Activated naive CD4-positive, alpha-beta T cell treated with anti-CD3 and anti-CD28 coated beads, Interleukin-2, amount 10 ng/mL, durations not matched to agents 7 days and 5 days (primary cell): ENCODE measurements around the gene MICAL3.

Source experiments
- CTCF ChIA-PET: fragments of 350-600 bp; sonication (Branson Sonifier 250); formaldehyde crosslinking; loops from one replicate; lab custom pipeline; 2021; ENCODE audit warnings: antibody characterized with exemption; lab: Charles Lee
- DNase-seq: peaks from one replicate; pipeline ENCODE4 v3.0.0-alpha.2; 2020
- H3K27ac Mint-ChIP-seq: one replicate; pipeline ENCODE4 v1.8.0; 2021; ENCODE audit warnings: mild to moderate bottlenecking, moderate library complexity, mixed read lengths
- H3K27me3 Mint-ChIP-seq: one replicate; pipeline ENCODE4 v1.8.0; 2021; ENCODE audit warnings: mild to moderate bottlenecking, mixed read lengths
- H3K36me3 Mint-ChIP-seq: one replicate; pipeline ENCODE4 v1.8.0; 2021; ENCODE audit warnings: mixed read lengths
- H3K4me1 Mint-ChIP-seq: one replicate; pipeline ENCODE4 v1.8.0; 2021; ENCODE audit warnings: mixed read lengths
- H3K4me3 Mint-ChIP-seq: one replicate; pipeline ENCODE4 v1.8.0; 2021; ENCODE audit warnings: mild to moderate bottlenecking, moderate library complexity, mixed read lengths
- H3K9me3 Mint-ChIP-seq: one replicate; pipeline ENCODE4 v1.8.0; 2021; ENCODE audit warnings: mixed read lengths

Gene MICAL3

DNA sequence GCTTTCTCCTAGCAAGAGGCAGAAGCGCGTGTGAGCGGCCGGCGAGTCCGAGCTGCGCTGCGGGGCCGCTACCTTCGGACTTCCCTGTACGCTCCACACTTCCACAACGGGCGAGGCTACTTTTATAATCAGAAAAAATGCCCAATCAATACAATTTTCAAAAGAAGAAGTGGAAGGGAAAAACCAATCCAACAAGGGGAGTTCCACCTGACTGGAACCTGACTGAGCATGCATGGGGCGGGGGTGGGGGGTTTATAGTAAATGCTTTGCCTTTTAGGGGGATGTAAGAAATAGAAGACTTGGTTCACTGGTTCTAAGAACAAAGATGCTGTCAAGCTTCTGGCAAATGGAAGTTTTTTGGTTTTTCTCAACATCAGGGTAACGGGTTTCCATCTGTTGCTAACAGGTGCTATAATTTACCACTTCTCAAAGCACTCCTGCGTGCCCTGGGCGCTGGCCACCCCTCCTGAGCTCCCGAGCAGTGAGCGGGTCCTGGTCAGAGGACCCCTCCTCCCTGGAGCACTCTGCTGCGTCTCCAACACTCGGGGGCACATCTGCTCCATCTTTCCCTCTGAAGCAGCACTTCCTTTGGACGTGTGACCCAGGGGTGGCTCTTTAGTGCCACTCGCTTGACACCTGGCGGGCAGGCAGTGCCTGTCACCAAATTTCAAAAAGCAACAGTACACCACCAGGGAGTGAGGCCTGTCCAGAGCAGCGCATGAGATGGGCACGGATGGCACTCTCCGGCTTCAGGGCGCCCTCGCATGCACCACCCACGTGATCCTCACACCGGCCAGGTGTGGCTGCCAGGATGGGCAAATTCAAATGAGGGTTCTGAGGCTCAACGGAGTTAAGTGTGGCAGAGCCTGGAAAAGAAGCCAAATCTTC is 228.5 kb downstream of the MICAL3 start:
- Mint-ChIP-seq H3K4me1 (peaks cover 8% of the 10 kb centered on the region), H3K27me3 (no peaks in the 10 kb centered on the region), H3K27ac (no peak overlapping the region), H3K4me3 (no peak overlapping the region), H3K9me3 (no peaks in the 10 kb centered on the region), H3K36me3 (no peaks in the 10 kb centered on the region)
- CTCF ChIA-PET, result no interaction called here
- no peak for DNase-seq

DNA sequence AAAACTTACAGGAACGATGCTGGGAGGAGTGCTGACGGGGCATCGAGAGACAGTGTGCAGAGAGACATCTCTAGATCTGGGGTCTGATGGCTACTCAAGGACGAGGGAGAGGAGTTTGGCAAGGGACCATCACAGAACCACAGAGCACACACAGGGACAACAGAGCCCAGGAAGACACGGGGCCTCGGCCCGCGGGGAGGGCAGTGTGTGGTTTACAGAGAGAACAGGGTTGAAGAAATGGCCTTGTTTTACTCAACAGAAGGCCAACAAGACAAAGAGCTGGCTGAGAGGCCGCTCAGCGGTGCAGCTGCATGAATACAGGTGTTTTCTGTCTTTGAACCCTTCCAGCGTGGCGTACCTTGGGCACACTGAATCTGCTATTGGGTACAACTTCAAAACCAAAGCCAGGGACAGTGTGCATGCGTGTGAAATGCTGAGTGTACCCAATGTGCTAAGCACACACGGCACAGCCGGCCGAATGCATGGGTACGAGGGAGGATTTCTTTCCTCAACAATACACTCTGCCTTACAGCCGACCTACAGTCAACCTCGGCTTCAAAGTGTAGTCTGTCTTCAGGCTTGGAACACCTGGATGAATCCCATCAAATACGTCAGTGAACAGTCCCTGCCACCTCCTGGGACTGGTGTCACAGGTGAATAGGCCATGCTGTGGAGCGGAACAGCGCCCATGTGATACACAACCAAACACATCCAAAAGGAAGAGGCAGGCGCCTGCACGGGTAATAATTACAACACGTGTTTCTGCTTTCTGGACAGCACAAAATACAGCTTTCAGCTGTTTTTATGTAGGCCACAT is 229.4 kb downstream of the MICAL3 start:
- Mint-ChIP-seq H3K4me1 (peaks cover 8% of the 10 kb centered on the region), H3K36me3 (no peaks in the 10 kb centered on the region), H3K27ac (no peak overlapping the region), H3K27me3 (no peaks in the 10 kb centered on the region), H3K9me3 (no peaks in the 10 kb centered on the region), H3K4me3 (no peak overlapping the region)
- DNase-seq, result no peak
- CTCF ChIA-PET, result no interaction called here

DNA sequence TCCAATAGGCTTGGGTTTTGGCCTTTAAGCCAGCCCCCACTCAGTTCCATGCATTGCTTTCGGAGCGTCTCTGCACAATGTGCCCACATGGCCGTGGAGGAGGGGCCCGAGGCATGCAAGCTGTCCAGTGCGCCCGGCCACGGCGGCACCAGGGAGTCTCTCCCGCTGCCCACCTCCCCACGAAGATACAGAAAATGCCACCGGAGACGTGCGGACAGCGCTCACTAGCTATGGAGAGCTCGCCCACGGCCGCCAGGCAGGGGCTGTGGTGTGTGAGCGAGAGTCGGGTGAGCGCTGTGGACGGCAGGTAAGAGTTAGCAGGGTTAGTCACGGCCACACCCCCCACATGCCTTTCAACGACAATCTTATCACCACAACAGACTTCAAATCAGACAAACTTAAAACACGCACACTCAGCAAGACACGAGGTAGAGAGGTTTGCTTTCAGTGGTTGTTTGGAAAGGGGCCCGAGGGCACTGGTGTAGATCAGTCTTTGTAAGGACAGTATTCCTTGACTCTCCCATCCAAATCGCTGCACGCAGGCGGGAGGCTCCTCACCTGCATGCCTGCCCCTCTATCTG is 231.4 kb downstream of the MICAL3 start:
- no peak for DNase-seq
- H3K36me3 Mint-ChIP-seq, result no peaks in the 10 kb centered on the region
- no peaks in the 10 kb centered on the region for H3K9me3 Mint-ChIP-seq
- no peak overlapping the region for H3K4me3 Mint-ChIP-seq
- CTCF ChIA-PET, result no interaction called here
- no peaks in the 10 kb centered on the region for H3K27me3 Mint-ChIP-seq
- H3K4me1 Mint-ChIP-seq, result peaks cover 1% of the 10 kb centered on the region
- no peak overlapping the region for H3K27ac Mint-ChIP-seq

DNA sequence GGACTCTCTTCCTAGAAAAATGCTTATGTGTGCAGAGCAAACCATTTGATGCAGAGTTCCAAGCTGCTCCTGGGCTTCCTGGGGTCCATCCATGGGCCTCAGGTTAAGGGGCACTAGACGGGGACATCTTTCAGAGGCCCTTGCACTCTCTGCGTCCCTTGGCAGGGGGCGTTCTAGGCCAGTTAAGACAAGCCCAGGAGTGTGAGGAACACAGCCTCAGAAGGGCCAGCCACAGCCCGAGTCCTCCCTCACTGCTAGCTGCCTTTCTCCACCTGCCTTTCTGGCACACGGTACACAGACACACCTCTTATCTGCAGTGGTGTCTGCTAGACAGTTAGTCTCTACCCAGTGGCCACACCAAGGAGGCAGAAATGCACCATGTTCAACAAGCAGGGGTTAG is 232.1 kb downstream of the MICAL3 start:
- no peak for DNase-seq
- H3K36me3 Mint-ChIP-seq, result no peaks in the 10 kb centered on the region
- no peak overlapping the region for H3K27ac Mint-ChIP-seq
- CTCF ChIA-PET, result no interaction called here
- no peaks in the 10 kb centered on the region for H3K9me3 Mint-ChIP-seq
- no peaks in the 10 kb centered on the region for H3K27me3 Mint-ChIP-seq
- no peak overlapping the region for H3K4me3 Mint-ChIP-seq
- H3K4me1 Mint-ChIP-seq, result no peaks in the 10 kb centered on the region

DNA sequence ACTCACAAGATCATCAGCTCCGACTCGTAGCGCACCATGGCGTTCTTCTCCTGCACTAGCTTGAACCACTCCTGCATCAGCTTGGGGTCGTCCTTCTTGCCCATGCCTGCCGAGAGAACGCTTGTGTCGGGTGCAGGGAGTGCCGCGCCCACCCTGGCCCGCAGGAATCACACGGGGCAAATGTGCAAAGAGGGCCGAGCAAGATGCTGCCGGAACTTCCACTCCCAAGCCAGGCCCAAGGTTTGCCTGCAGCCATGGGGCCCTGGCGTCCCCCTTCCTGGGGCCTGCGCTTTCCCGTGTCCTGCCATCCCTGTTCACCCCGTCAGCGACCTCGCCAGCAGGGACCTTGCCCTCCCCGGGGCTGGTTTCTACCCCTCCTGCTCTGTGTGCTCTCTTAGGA is 233.2 kb downstream of the MICAL3 start:
- DNase-seq, result no peak
- Mint-ChIP-seq H3K27ac (no peak overlapping the region), H3K4me1 (peaks cover 4% of the 10 kb centered on the region), H3K27me3 (no peaks in the 10 kb centered on the region), H3K36me3 (no peaks in the 10 kb centered on the region), H3K9me3 (no peaks in the 10 kb centered on the region), H3K4me3 (no peak overlapping the region)
- CTCF ChIA-PET, result no interaction called here

DNA sequence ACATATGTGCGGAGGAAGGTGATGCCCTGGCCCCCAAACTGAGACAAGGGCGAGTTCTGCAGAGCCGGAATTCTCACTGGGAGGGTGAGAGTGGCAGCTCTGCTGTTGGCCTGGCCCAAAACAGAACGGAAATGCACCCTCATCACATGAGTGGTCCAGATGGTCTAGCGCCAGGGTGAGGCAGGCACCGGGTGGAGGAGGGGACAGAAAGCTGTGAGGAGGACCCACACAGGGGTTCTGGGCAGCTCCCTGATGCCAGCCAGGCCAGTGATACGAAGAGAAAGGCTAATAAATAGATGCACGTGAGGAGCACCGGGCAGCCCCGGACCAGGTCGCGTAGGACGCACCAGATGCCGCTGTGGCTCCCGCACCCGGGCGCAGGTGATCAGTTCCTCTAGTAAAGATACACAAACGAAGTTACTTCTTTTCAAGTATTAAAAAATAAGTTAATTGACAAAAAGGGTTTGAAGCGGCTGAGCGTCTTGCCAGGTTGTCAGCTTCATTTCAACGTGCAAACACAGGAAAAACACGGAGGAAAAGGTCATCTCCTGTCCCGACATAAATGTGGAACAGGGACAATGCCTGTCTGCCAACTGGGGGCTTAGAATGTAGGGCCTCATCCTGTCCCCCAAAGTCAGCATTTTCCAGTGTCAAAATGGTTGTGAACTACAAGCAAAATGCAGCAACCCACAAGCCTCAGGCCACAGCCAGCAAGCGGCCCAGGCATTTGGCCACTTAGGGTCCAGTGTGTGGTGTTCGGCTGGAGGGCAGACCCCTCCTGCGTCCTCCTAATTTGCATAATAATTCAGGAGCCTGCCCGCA is 234.8 kb downstream of the MICAL3 start:
- Mint-ChIP-seq H3K9me3 (no peaks in the 10 kb centered on the region), H3K4me3 (no peak overlapping the region), H3K4me1 (peaks cover 4% of the 10 kb centered on the region), H3K27ac (no peak overlapping the region), H3K36me3 (no peaks in the 10 kb centered on the region), H3K27me3 (no peaks in the 10 kb centered on the region)
- no peak for DNase-seq
- CTCF ChIA-PET, result interaction anchor here (0.6 kb wide), 1 partner anchor 819 kb away, joined by 3 read pairs; no protein-coding TSS in a partner anchor

DNA sequence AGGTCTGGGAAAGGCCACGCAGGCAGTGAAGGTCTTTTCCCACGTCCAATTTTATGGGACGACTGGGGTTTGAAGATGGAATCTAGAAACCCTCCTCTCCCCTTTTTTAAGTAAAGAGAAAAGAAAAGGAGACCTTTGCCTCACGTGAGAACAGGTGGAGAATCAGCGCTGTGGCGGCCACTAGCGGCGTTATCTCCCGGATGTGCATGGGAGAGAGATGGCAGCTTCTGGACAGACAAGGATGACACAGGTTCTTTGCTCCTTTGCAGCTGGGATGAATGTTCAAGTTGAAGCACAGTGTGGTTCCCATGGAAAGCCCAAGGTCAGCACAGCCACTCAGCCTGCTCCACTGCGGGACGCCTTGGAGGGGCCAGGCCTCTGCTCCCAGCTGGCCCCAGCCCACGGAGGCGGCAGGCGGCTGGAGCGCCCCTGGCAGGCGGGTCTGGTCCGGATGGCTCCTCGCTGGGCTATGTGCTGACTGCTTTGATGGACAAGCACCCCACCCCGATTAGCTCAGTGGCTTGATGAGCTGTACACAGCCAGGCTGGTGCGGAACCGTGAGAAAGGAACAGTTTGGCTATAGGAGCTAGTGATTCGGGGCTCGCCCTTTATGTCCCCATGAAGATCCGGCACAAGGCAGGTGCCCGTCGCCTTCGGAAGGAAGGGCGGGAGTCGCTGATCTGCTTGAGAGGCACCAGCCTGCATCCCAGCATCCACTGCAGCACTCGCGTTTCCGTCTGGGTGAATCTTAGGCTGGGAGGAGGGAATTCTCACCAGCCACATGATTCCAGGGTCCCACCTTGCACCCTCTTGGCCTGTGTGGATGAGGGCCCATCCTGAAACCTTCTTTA is 235.6 kb downstream of the MICAL3 start:
- no peak for DNase-seq
- Mint-ChIP-seq H3K27me3 (no peaks in the 10 kb centered on the region), H3K27ac (no peak overlapping the region), H3K4me3 (no peak overlapping the region), H3K36me3 (no peaks in the 10 kb centered on the region), H3K4me1 (peaks cover 4% of the 10 kb centered on the region), H3K9me3 (no peaks in the 10 kb centered on the region)
- CTCF ChIA-PET, result interaction anchor here (0.6 to 5.1 kb wide), 3 partner anchors 45 to 818 kb away, joined by 3 to 88 read pairs (median 4); no protein-coding TSS in a partner anchor

DNA sequence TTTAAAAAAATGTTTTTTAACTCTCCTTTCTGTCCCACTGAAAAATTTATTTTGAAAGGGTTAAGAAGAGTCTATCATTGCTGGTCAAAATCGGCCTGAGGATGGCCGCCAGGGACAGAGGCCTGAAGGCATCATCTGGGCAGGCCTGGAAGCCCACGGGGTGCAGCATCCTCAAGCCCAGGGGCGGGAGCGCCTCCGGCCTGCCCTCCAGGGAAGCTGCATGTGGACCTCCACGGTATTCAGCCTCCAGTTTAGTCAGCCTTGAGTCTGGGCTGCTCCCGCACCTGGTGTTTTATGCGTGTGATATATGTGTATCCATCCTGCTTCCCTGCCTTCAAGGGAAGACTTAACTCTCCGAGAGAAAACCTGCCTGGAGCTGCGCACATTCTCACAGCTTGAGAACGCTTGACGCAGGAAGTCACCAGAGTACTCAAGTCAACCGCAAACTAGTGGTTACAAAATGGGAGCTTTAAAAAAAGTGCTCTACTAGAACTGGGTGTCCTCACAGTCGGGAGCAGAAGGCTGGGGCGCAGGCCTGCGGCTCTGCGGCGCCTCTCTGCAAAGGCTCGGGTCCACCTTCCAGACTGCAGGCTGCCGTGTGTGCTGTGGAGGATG is 236.5 kb downstream of the MICAL3 start:
- CTCF ChIA-PET, result interaction anchor here (1.4 to 5.1 kb wide), 3 partner anchors 22 to 288 kb away, joined by 3 to 88 read pairs (median 4); no protein-coding TSS in a partner anchor

DNA sequence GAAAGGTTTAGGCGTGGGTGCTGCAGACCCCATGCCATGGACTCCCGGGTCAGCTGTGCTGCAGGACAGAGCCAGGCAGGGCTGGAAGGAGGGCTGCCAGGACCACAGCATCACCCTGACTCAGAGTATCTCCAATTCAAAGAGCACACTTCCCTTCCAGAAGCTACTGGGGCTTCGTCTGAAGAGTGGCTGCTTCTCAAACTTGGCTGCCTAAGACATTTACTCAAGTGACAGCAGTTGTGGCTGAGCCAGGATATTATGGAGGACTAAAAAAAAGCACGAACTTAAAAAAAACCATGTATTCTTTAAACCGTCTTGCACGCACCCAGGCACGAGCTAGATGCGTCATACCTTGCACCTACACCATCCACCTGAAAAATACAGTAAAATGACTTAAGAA is 237.1 kb downstream of the MICAL3 start:
- Mint-ChIP-seq H3K9me3 (no peaks in the 10 kb centered on the region), H3K27ac (no peak overlapping the region), H3K27me3 (no peaks in the 10 kb centered on the region), H3K36me3 (no peaks in the 10 kb centered on the region), H3K4me1 (peaks cover 6% of the 10 kb centered on the region), H3K4me3 (no peak overlapping the region)
- DNase-seq, result no peak
- CTCF ChIA-PET, result interaction anchor here (1.2 to 5.1 kb wide), 4 partner anchors 10 to 229 kb away, joined by 3 to 88 read pairs (median 7); no protein-coding TSS in a partner anchor

More for the DNA sequence above, 236.5 kb downstream of the MICAL3 start:
- H3K36me3 Mint-ChIP-seq, result no peaks in the 10 kb centered on the region
- H3K27ac Mint-ChIP-seq, result no peak overlapping the region
- DNase-seq, result no peak
- H3K9me3 Mint-ChIP-seq, result no peaks in the 10 kb centered on the region
- H3K4me3 Mint-ChIP-seq, result no peak overlapping the region
- no peaks in the 10 kb centered on the region for H3K27me3 Mint-ChIP-seq
- peaks cover 4% of the 10 kb centered on the region for H3K4me1 Mint-ChIP-seq

DNA sequence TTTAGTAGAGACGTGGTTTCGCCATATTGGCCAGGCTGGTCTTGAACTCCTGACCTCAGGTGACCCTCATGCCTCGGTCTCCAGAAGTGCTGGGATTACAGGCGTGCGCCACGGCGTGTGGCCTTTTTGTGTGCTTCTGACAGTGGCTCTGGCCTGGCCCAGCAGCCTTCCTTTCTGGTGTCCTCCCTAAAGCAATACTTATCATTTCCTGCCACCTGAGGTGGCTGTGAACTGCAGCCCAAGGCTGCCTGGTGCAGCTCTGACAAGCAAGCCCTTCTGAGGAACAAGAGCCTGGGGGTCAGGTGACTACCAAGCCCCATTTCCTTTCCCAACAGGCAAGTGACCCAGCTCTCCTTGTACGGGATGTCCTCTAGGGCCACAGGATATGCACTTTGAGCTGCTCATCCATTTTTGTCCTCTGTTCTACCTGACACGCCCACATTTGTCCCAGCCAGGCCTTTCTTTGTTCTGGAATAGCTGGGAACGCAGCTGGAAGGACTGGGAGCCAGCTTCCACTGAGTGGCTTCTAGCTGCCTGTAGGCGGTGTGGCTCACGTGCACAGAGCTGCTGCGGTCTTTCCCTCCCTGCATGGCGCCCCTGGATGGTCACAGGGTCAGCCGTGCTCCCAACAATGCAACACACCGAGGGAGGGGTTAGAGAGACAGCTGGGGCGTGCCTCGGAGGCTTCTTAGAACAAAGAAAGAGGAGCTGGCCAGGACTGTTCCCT is 237.8 kb downstream of the MICAL3 start:
- Mint-ChIP-seq H3K36me3 (no peaks in the 10 kb centered on the region), H3K27me3 (no peaks in the 10 kb centered on the region), H3K9me3 (no peaks in the 10 kb centered on the region), H3K27ac (no peak overlapping the region), H3K4me1 (peaks cover 10% of the 10 kb centered on the region), H3K4me3 (no peak overlapping the region)
- DNase-seq, result no peak
- CTCF ChIA-PET, result interaction anchor here (1.0 to 5.1 kb wide), 9 partner anchors 9 to 290 kb away, joined by 3 to 88 read pairs (median 6); partner anchors contain the start of gene PEX26

DNA sequence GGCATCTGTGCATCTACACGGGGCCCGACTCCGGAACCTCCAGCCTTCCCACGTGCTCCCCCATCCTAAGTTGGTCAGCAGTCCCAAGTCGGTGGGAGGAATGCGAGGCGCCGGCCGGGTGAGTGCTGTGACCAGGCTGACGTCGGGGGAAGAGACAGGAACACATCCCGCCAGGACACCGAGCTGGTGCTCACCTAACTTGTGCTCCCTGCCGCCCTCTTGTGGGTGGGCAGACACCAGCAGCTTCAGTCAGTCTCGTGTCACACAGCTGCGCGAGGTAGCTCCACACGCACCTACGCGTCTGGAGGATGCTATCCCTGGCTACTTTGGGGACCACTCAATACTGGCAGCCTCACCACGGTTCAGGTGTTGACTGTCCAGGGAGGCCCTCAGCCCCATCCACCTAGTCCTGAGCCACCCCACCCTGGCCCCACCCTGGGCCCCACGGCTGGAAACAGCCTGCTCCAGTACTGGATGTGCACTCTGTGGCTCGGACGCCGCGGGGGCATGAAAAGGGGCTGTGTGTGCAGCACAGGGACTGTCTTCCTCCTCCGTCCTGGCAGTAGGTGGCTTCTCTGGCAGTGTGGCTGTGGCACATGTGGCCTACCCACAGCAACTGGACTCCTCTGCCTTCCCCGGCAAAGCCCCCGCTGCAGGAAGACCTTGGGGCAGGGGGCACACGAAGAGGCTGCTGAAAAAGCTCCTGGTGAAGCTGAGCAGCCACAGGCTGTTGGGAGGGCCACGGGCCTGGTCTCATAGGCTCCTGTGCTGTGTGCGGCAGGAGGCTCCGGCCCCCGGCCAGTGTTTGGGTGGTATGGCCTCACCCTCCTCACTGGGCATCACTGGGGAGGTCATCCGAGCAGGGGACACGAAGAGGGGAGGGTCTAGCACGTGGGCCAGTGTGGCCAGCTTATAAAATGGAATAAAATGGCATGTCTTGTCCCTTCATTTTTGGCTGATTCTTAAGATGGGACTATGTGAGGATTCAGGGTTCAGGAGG is 238.9 kb downstream of the MICAL3 start:
- Mint-ChIP-seq H3K4me3 (no peak overlapping the region), H3K4me1 (peaks cover 21% of the 10 kb centered on the region), H3K9me3 (no peaks in the 10 kb centered on the region), H3K27me3 (no peaks in the 10 kb centered on the region), H3K36me3 (peaks cover 7% of the 10 kb centered on the region), H3K27ac (no peak overlapping the region)
- peak; percentile 80 for DNase-seq
- CTCF ChIA-PET, result interaction anchor here (0.9 to 5.1 kb wide), 14 partner anchors 8 to 291 kb away, joined by 3 to 88 read pairs (median 6); partner anchors contain the start of gene PEX26
